Endothelial cell of umbilical vein (primary cell): ENCODE results near the gene HABP2.

Experiments
- CTCF ChIP-seq, 2 donors: IDR thresholded peaks; 1 replicate in 1 of 2; 2 replicates in 1 of 2; pipeline ENCODE4 v1.5.1; 2011; ENCODE audit warnings: low read length in 2 of 2, mild to moderate bottlenecking in 2 of 2, moderate library complexity in 2 of 2, control low read depth in 1 of 2, inconsistent platforms in 1 of 2, low read depth in 1 of 2; ENCODE audit not compliant: insufficient read depth in 1 of 2; ENCODE audit errors: extremely low read depth in 1 of 2
- EZH2 ChIP-seq: IDR thresholded peaks from 2 replicates; pipeline ENCODE4 v1.6.1; 2012; ENCODE audit warnings: borderline replicate concordance, low read depth, mild to moderate bottlenecking, moderate library complexity, low read length, inconsistent platforms; ENCODE audit not compliant: severe bottlenecking
- POLR2A ChIP-seq: IDR thresholded peaks from 2 replicates; pipeline ENCODE4 v1.6.1; 2012; ENCODE audit warnings: low read depth, mild to moderate bottlenecking, control low read depth, low read length
- POLR2AphosphoS5 ChIP-seq: IDR thresholded peaks from 2 replicates; pipeline ENCODE4 v1.6.1; 2012; ENCODE audit warnings: low read depth, mild to moderate bottlenecking, control low read depth, low read length, moderate library complexity; ENCODE audit not compliant: insufficient read depth

DNA sequence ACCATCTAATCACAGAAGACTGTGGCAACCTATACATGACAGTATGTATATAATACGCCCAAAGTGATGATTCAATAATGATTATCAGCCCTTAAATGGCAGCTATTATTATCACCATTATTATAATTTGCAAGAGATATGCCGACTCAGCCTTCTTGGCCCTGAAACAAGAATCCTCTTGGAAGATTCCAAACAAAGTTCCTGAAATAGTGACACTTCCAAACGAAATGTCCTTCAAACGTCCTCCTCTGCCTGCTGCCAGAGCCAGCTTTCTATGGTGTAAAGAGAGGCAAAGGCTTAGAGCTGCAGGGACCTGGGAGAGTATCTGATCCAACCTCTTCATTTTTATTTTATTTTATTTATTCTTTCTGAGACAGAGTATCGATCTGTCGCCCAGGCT, 75.0 kb downstream of the HABP2 start:
- TF ChIP-seq POLR2A (no peak), CTCF (IDR thresholded peaks at IDR 0.05; ENCODE audit: extremely low read depth in 1 of 2, insufficient read depth in 1 of 2, low read depth in 1 of 2, low read length in 2 of 2) (no peak), EZH2 (no peak), POLR2AphosphoS5 (no peak)
